ENCODE results near the gene RAB1A. TPM values are rescaled to one million over a fixed set of nuclear protein-coding genes. Genes with fewer than 3 reads are reported as not detected.

Gene RAB1A
- total RNA-seq (2011; cell fraction: chromatin; rRNA removed; ENCODE audit: low replicate concordance), result 20.3 and 50.3 TPM in 2 replicates
- 13.5 and 14.3 TPM in 2 replicates for total RNA-seq (2011; cell fraction: nucleolus; rRNA removed)
- 36.1 and 60.5 TPM in 2 replicates for total RNA-seq (2011; cell fraction: nucleoplasm; rRNA removed)
- total RNA-seq (2014; rRNA removed) (62.2 and 83.5 TPM in 2 replicates), total RNA-seq (2014; rRNA removed; fragmentation: Illumina TruSeq; extraction: Trizol) (67.7 and 81.4 TPM in 2 replicates), total RNA-seq (2015; rRNA removed; fragmentation: Illumina TruSeq; extraction: Trizol) (64.4 and 66.7 TPM in 2 replicates), total RNA-seq (2021) (93.9 and 99.4 TPM in 2 replicates), polyA plus RNA-seq (2011; rRNA removed) (144 and 163 TPM in 2 replicates), polyA plus RNA-seq (2014; fragmentation: Illumina TruSeq; extraction: Trizol) (81.5 and 89.1 TPM in 2 replicates), polyA plus RNA-seq (2014; fragmentation: Nextera tagmentation; extraction: Ambion mirVana) (10 to 100 TPM; 43.8 to 47.8 TPM), polyA plus RNA-seq (2014; rRNA removed) (125 and 136 TPM in 2 replicates), polyA minus RNA-seq (2011; rRNA and poly(A)+ RNA removed) (93.6 and 96.1 TPM in 2 replicates), Bru-seq, nascent RNA (percentile 87 among the genes with signal in this experiment), BruChase-seq, experiment 1, labeled RNA remaining after a 2-hour chase (percentile 96 among the genes with signal in this experiment), BruChase-seq, experiment 2, labeled RNA remaining after a 6-hour chase (percentile 98 among the genes with signal in this experiment)
- polyA plus RNA-seq (2011; cell fraction: cytosol; rRNA removed), result 33.7 and 80.3 TPM in 2 replicates
- 23.6 and 40.8 TPM in 2 replicates for polyA plus RNA-seq (2011; cell fraction: nucleus; rRNA removed)
- polyA plus RNA-seq (2012), result 116 and 153 TPM in 2 replicates
- 31.6 and 38.0 TPM in 2 replicates for polyA minus RNA-seq (2011; cell fraction: cytosol; rRNA and poly(A)+ RNA removed)
- 13.1 and 22.5 TPM in 2 replicates for polyA minus RNA-seq (2011; cell fraction: nucleus; rRNA and poly(A)+ RNA removed)
- long read RNA-seq, experiment 1, transcript RAB1A-203 (6 exons, 2,447 nt), result major isoform, 318 of 386 reads
- long read RNA-seq, experiment 1, partial matches to known transcripts, result 46 of 386 reads
- long read RNA-seq, experiment 1, other reads (novel, unspliced or antisense), result 21 of 386 reads
- long read RNA-seq, experiment 2, transcript RAB1A-203 (6 exons, 2,447 nt), result major isoform, 72 of 114 reads
- long read RNA-seq, experiment 2, partial matches to known transcripts, result 8 of 114 reads
- long read RNA-seq, experiment 2, other reads (novel, unspliced or antisense), result 33 of 114 reads
- long read RNA-seq, experiment 3, transcript RAB1A-203 (6 exons, 2,447 nt), result major isoform, 84 of 90 reads
- long read RNA-seq, experiment 3, partial matches to known transcripts, result 0 of 90 reads
- long read RNA-seq, experiment 3, other reads (novel, unspliced or antisense), result 6 of 90 reads

DNA sequence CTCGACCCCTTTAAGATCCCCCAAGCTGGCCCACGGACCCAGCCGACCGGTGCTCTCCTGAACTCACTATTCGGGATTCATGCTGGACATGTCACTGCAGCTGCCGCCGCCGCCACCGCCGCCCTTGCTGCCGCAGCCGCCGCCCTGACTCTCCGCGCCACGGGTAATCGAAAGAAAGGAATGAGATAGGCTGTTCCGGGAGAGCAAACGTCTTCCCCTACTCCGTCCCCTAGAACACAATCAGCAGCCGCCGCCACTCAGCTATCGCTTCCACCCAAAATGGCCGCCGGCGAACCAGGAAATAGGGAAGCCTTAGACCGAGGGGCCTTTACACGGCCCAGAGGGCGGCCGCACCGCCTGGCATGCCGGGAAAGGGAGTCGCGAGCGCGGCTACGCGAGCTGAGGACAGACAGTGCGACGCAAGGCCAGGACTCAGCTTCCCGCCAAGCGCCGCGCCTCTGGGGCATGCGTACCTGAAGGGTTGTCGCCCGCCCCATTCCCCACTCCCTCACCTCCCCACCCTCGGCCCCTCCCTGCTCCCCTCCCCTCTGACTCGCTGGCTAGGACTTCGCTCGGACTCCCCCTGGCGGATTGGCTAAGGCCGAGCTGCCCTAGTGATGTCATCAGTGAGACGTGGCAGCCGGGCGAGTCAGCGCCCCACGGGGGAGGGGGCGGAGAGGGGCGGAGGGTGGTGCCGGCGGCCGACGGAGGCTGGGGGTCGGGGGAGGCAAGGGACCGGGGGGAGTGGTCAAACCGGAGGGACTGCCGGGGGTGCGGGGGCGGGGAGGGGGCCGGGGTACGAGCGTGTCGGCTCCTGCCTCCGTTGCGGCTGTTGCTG lies at the start of gene RAB1A:
Gene RAB1A, minus strand, starts transcription at position 281 of the 838 bp plus-strand sequence. Its CDS starts 191 bp downstream, at position 90.
- H3K4me2 ChIP-seq (ENCODE audit: insufficient read depth, low read length), result peak within 1 kb of the TSS; percentile 96
- DNase-seq (ENCODE audit: extremely low read depth in 1 of 4, low spot score in 3 of 4), result peak; percentile 93 to 99 (median 96)
- intact Hi-C loops (cut with micrococcal nuclease) (loop anchor here (1.0 to 2.0 kb wide), 3 partner anchors 57 to 99 kb away; no protein-coding TSS in a partner anchor), in situ Hi-C loops (cut with MboI) (no loop called here)
- H3K27me3 ChIP-seq (ENCODE audit: control insufficient read depth in 2 of 2, insufficient read depth in 2 of 2, low read length in 2 of 2), result no peaks in the 10 kb centered on the region
- H3K4me3 ChIP-seq, result peak within 1 kb of the TSS; percentile 100
- H2AFZ ChIP-seq (ENCODE audit: low read depth, low read length), result peak within 1 kb of the TSS; percentile 92
- peak; percentile 94 for ATAC-seq
- H3K9me3 ChIP-seq (replicated peaks; ENCODE audit: control insufficient read depth, insufficient read depth, low read depth, low read length), result no peaks in the 10 kb centered on the region
- BruUV-seq (replicated peaks), result no TSS peak
- ChIA-PET POLR2A (interaction anchor here (0.6 to 2.7 kb wide), 25 partner anchors 10 to 659 kb away, joined by 3 to 30 read pairs (median 4); partner anchors contain the start of genes ACTR2 and CEP68), CTCF (ENCODE audit: low intra/inter-chr PET ratio) (no interaction called here)
- peak; percentile 95 for FAIRE-seq
- H3K79me2 ChIP-seq (ENCODE audit: control insufficient read depth, insufficient read depth, low read length), result peaks cover 49% of the 10 kb centered on the region
- under 1% methylated on average over 30 of the region's 76 CpGs for WGBS (ENCODE audit: insufficient coverage, low coverage, missing lambda C conversion rate)
- H3K4me1 ChIP-seq (replicated peaks in 1 of 2; ENCODE audit: control insufficient read depth in 2 of 2, insufficient read depth in 2 of 2, low read length in 2 of 2), result peaks cover 30 to 32% of the 10 kb centered on the region in 2 experiments
- no peaks in the 10 kb centered on the region for H3K9me1 ChIP-seq (ENCODE audit: control insufficient read depth, insufficient read depth, low read length)
- H3K36me3 ChIP-seq (ENCODE audit: control insufficient read depth, insufficient read depth, low read length), result peaks cover 4% of the 10 kb centered on the region; the same call in 2 of the 3 replicates
- peak within 1 kb of the TSS; percentile 97 to 98 for H3K9ac ChIP-seq (ENCODE audit: insufficient read depth in 1 of 2, low read depth in 2 of 2, low read length in 2 of 2)
- peaks cover 10% of the 10 kb centered on the region for H4K20me1 ChIP-seq (replicated peaks; ENCODE audit: control insufficient read depth, insufficient read depth, low read length)
- H3K27ac ChIP-seq (ENCODE audit: extremely low read depth, low read depth, low read length), result peak within 1 kb of the TSS; percentile 99
- no peak for TF ChIP-seq CBX8 (IDR thresholded peaks at IDR 0.05; ENCODE audit: borderline replicate concordance, extremely low read depth, low read depth, low read length, poor library complexity, severe bottlenecking)
- TF ChIP-seq ZNF780A (CRISPR knock-in tag; IDR thresholded peaks at IDR 0.05), result no peak
- no peak for TF ChIP-seq HDAC6 (IDR thresholded peaks at IDR 0.05; ENCODE audit: low read depth, low read length)
- no peak for TF ChIP-seq ZNF274 (IDR thresholded peaks at IDR 0.05; ENCODE audit: borderline replicate concordance, low read depth, low read length)
- TF ChIP-seq GTF3C2 (IDR thresholded peaks at IDR 0.05; ENCODE audit: borderline replicate concordance, extremely low read depth, insufficient read length), result no peak
- TF ChIP-seq MIER1 (IDR thresholded peaks at IDR 0.05; ENCODE audit: low read depth), result no peak
- TF ChIP-seq KLF6 (CRISPR knock-in tag; IDR thresholded peaks at IDR 0.05; ENCODE audit: borderline replicate concordance), result no peak; the same call in 1 of the 2 replicates
- TF ChIP-seq ZBTB5 (IDR thresholded peaks at IDR 0.05), result no peak
- no peak for TF ChIP-seq POLR3G (IDR thresholded peaks at IDR 0.05; ENCODE audit: extremely low read depth, insufficient read length, insufficient replicate concordance)

Data from K562 (cell line).